Lower leg skin (tissue), 4 donors: Measurements from ENCODE around the gene ZNF22. TPM values are rescaled to one million over a fixed set of nuclear protein-coding genes. Genes with fewer than 3 reads are reported as not detected.
A peak's percentile ranks its signal among the peaks of the same experiment; 100 is the strongest.

ENCODE experiments used
- DNase-seq, 2 donors: peaks; one replicate each; pipeline ENCODE4 v3.0.0-alpha.2; 2019; ENCODE audit warnings: low spot score in 2 of 2
- H3K4me3 ChIP-seq: fragments of 200-600 bp; sonication (generic); 2 replicates; pipeline ENCODE4 v1.5.1; 2017; ENCODE audit warnings: mild to moderate bottlenecking, low read depth; ENCODE audit not compliant: poor library complexity, severe bottlenecking
- POLR2A ChIP-seq, 2 donors: fragments of 450-650 bp; IDR thresholded peaks; one replicate each; pipeline ENCODE4 v1.6.1; 2016 to 2017; ENCODE audit warnings: antibody characterized with exemption in 2 of 2, mild to moderate bottlenecking in 1 of 2, moderate library complexity in 1 of 2
- WGBS, 2 donors: methylation state at CpG; one replicate each; pipeline ENCODE4 v1.1.5; 2018; 5-methylcytosine and 5-hydroxymethylcytosine counted together
- intact Hi-C: fragments of 100-400 bp; cut with DNase I; formaldehyde crosslinking; loops from one replicate; pipeline ENCODE4 v1.15.0; 2023; ENCODE audit warnings: low total_unique reads
- total RNA-seq, 4 donors: library from RNA; depleted of rRNA; stranded (reverse); fragments of >200 nt; gene quantifications; one replicate each; pipeline ENCODE4 v1.1.0, GENCODE V29; 2016
- TF ChIP-seq, protein P1 (sequence below), 3 donors: fragments of 450-650 bp; IDR thresholded peaks; one replicate each; pipeline ENCODE4 v1.5.1; 2016; ENCODE audit warnings: antibody characterized with exemption in 3 of 3, mild to moderate bottlenecking in 3 of 3, moderate library complexity in 2 of 3

Gene ZNF22
- total RNA-seq, result 10 to 100 TPM in 1 of 4 donors, 1 to 10 TPM in 3; 6.7 to 14.1 (median 9.4) TPM

GRCh38 chr10:45000752-45001380, at the start of gene ZNF22:
Gene ZNF22 (plus strand): TSS chr10:45000923. CDS start chr10:45003369, 2,446 bp downstream.
- TF ChIP-seq, protein P1, sequence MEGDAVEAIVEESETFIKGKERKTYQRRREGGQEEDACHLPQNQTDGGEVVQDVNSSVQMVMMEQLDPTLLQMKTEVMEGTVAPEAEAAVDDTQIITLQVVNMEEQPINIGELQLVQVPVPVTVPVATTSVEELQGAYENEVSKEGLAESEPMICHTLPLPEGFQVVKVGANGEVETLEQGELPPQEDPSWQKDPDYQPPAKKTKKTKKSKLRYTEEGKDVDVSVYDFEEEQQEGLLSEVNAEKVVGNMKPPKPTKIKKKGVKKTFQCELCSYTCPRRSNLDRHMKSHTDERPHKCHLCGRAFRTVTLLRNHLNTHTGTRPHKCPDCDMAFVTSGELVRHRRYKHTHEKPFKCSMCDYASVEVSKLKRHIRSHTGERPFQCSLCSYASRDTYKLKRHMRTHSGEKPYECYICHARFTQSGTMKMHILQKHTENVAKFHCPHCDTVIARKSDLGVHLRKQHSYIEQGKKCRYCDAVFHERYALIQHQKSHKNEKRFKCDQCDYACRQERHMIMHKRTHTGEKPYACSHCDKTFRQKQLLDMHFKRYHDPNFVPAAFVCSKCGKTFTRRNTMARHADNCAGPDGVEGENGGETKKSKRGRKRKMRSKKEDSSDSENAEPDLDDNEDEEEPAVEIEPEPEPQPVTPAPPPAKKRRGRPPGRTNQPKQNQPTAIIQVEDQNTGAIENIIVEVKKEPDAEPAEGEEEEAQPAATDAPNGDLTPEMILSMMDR (IDR thresholded peaks at IDR 0.05), result no peak
- no peak for TF ChIP-seq POLR2A (IDR thresholded peaks at IDR 0.05)
- WGBS, 2 donors, result 1 to 3% methylated on average over 27 to 35 of the region's 79 CpGs
- H3K4me3 ChIP-seq, result peak within 1 kb of the TSS; percentile 53
- intact Hi-C loops, result no loop called here
- DNase-seq, result peak in 1 of 2 donors; percentile 94

GRCh38 chr10:44951576-44952226, 49.0 kb upstream of the ZNF22 start:
- DNase-seq, result peak in 1 of 2 donors; percentile 54
- TF ChIP-seq POLR2A (IDR thresholded peaks at IDR 0.05), result no peak
- TF ChIP-seq, protein P1 (IDR thresholded peaks at IDR 0.05), result no peak
- no peak overlapping the region for H3K4me3 ChIP-seq
- WGBS, 2 donors, result 92 to 94% methylated on average over 7 of the region's 7 CpGs
- intact Hi-C loops, result no loop called here

DNA sequence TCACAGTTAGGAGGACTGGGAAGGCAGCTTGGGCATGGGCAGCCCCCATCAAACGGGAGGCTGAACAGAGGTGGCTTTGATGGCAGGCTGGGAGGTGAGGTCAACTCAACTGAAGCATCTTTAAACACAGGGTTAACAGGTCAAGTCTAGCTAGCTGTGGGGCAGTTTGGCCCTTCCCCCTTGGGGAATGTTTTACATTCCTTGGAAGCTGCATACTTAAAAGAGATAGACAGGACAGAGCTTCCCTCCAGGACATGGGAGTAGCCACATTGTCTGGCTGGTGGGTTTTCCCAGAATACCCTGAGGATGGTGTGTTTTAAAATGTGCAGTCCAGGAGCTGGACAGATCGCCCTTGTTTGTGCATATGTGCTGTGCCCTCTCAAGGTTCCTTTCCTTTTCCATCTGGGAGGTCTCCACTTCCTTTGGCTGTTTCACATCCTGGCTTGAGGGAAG, 47.9 kb upstream of the ZNF22 start:
- DNase-seq, result peak; percentile 10 to 43
- intact Hi-C loops, result no loop called here
- H3K4me3 ChIP-seq, result no peak overlapping the region
- WGBS, 2 donors, result 68 to 85% methylated on average over 2 of the region's 2 CpGs
- TF ChIP-seq POLR2A (IDR thresholded peaks at IDR 0.05), result no peak
- TF ChIP-seq, protein P1 (IDR thresholded peaks at IDR 0.05), result no peak

DNA sequence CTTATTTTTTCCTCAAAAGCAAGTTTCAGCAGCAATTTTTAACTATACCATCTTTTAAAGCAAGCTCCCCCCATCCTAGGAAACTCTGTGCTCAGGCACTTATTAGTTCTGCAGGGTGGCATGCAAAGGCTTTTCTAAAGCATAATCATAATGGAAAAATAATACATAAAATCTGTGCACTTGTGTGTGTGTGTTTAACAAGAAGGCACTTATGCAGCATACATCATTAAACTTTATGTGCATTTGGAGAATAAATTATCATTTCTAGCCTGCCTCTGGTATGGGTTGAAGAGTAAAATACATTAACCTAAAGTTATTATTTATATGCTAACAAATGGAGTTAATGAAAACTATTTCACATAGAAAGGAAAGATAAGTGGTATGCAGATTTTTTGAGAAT, 46.7 kb upstream of the ZNF22 start:
- DNase-seq, result no peak
- H3K4me3 ChIP-seq, result no peak overlapping the region
- intact Hi-C loops, result no loop called here
- TF ChIP-seq, protein P1 (IDR thresholded peaks at IDR 0.05), result no peak
- no peak for TF ChIP-seq POLR2A (IDR thresholded peaks at IDR 0.05)

- TF ChIP-seq POLR2A (IDR thresholded peaks at IDR 0.05), result no peak
- TF ChIP-seq, protein P1 (IDR thresholded peaks at IDR 0.05), result no peak
- intact Hi-C loops, result no loop called here
- no peak overlapping the region for H3K4me3 ChIP-seq
- DNase-seq, result no peak
Observed at GRCh38 chr10:44954962-44955361, 45.8 kb upstream of the ZNF22 start.
